ENCODE data around the gene MALT1.

DNA sequence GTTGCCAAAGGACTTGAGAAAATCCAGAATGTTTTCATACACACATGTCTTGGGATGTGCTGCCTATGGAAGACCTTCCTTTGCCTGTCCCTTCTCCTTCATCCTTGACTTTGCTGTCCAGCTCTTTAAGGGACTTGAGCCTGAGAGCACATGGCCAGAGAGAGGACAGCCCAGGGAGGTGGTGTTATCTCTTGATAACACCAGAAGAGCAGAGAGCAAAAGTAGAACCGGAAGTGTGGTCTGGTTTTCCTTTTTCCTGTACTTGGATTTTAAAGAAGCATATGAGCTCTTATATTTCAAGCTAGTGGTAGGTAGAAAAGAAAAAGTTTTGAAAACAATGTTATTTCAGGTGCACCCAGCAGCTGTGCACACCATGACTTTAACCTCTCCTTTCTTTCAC, 99.3 kb downstream of the MALT1 start:
- TF ChIP-seq, protein P1, sequence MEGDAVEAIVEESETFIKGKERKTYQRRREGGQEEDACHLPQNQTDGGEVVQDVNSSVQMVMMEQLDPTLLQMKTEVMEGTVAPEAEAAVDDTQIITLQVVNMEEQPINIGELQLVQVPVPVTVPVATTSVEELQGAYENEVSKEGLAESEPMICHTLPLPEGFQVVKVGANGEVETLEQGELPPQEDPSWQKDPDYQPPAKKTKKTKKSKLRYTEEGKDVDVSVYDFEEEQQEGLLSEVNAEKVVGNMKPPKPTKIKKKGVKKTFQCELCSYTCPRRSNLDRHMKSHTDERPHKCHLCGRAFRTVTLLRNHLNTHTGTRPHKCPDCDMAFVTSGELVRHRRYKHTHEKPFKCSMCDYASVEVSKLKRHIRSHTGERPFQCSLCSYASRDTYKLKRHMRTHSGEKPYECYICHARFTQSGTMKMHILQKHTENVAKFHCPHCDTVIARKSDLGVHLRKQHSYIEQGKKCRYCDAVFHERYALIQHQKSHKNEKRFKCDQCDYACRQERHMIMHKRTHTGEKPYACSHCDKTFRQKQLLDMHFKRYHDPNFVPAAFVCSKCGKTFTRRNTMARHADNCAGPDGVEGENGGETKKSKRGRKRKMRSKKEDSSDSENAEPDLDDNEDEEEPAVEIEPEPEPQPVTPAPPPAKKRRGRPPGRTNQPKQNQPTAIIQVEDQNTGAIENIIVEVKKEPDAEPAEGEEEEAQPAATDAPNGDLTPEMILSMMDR (IDR thresholded peaks at IDR 0.05; ENCODE audit: poor library complexity, severe bottlenecking), result no peak
- TF ChIP-seq MXI1 (conservative IDR thresholded peaks at IDR 0.05; ENCODE audit: poor library complexity, severe bottlenecking), result no peak
